NCI-H2107 (cell line): Measurements from ENCODE around the gene KIFC3.
"Not testable (repeated sequence)": the region's sequence is repeated elsewhere in the genome, so short reads cannot be mapped to it uniquely, and the experiment has no call there.

ENCODE experiments used
- DNase-seq: peaks from one replicate; lab custom pipeline; 2025; lab: John Stamatoyannopoulos, UW

The KIFC3 gene

DNA sequence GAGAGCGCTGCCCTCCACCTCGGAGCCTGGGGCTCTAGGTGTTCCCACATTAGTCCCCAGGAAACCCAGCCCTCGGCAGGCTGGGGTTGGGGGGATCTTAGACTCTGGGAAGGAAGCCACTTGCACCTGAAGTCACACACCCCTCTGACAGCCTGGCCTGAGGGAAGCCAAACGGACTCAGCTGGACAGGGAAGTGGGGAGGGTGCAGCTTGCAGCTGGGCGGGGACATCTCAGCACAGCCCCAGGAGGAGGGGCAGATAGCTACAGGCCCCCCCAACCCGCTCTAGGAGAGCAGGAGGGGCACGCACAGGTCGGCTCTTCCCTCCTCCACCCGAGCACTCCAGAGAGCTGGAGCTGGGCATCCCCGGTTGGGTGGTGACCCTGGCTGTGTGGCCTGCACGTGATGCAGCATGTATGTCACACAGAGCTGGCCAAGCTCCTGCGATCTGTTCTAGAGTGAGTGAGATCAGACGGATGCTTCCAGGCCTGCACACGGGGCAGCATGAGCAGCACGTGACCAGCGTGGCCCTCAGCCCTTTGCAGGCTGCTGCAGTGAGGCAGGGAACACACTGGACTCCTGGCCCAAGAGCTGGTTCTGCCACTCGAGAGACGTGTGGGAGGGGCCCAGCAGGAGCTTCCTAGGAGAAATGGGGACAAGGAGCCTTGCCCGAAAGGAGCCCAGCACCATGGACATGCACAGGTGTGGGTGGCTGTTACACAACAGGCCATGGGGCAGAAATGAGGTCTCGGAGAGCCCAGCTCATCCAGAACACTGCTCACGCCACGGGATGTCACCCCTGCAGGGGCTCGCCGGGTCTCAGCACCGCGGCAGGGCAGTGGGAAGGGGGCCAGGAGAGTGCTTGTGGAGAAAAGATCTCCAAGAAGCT is 15.4 kb downstream of the KIFC3 start:
- DNase-seq, result no peak

DNA sequence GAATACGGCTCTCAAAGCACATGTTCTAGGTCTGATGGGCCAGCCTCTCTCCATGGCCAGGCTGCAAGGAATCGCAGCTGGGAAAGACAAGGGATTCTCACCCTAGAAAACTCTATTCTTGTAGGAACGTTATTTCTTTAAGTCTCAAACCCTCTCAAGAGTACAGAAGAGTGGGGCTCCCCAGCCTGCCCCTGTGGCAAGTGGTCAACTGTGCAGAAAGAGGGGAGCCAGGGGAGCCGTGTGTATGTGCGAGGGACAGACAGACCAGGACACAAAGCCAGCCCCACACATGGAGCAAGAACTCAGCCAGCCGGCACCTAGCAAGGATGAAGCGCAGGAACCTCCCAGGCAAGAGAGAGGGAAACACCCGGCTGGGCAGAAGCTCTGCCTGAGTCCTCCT is 16.4 kb downstream of the KIFC3 start:
- DNase-seq, result no peak

DNA sequence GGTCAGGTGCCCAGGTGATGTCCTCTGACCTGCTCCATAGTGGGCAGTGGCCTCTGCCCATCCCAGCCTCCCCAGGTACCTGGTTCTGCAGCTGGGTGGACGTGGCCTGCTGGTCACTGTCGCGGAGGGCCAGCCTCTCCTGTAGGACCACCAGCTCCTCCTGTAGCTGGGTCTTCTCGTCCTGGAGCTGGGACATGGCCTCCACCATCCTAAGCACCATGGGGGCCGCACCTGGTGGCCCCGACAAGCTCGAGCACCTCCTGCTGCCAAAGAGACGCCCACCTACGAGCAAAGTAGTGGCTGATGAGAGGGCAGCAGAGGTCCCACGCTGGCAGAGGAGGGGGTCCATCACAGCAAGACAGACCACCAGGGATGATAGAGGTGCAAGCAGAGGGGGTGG is 16.9 kb downstream of the KIFC3 start:
- no peak for DNase-seq

DNA sequence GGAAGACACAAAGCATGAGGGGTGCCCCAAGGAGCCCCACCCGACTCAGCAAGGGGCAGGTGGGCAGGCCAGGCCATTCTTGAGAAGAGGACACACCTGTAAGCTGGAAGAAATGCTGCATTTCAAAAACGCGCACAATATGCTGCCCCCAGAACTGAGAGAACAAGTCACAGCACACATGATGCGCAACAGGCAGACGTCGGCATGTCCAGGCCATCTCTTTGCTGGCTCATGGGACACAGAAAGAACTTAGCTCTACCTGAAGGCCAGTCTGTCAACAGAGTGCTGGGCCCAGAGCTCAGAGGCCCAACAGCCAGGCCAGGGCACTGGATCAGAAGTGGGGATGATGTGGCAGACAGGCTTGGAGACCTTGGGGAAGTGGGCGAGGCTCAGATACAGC is 18.0 kb downstream of the KIFC3 start:
- no peak for DNase-seq

DNA sequence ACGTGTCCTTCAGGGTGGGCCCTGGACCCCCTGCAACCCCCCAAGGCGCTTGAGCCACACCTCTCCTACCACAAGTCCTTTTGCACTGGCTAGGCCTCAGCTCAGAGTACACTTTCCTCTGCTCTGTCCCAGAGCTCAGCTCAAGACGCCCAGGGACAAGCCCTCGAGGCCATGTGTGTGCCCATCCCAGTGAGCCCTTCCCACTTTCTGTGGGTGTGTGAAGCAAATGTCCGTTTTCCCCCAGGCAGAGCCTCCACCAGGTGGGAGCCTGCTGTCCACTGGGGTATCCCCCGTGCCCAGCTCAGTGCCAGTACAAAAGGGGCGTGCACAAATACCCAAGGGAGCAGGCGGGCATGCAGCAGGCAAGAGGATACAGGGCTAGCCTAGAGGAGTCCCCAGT is 18.4 kb downstream of the KIFC3 start:
- DNase-seq, result no peak

DNA sequence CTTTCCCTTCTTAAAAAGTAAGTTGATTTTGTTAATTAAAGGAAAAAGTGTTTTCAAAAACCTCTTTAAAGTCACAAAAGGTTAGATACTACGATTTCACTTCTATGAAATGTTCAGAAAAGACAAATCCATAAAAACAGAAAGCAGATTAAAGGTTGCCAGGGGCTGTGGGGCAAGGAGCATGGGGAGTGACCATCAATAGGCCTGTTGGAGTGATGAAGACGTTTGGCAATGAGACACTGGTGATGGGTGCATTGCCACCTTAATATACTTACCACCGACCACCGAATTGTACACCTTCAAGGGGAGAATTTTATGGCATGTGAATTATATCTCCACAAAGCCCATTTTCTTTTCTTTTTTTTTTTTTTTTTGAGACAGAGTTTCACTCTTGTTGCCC is 19.2 kb downstream of the KIFC3 start:
- DNase-seq, result no peak

DNA sequence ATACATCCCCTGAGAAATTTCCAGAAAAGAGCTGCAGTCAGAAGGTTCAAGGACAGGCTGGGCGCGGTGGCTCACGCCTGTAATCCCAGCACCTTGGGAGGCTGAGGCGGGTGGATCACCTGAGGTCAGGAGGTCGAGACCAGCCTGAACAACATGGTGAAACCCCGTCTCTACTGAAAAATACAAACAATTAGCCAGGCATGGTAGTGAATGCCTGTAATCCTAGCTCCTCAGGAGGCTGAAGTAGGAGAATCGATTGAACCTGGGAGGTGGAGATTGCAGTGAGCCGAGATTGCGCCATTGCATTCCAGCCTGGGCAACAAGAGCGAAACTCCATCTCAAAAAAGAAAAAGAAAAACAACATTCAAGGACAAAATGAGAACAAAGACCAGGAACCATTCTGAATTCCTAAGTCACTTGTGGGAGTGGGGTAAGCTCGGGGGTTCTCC is 19.7 kb downstream of the KIFC3 start:
- not testable (repeated sequence) for DNase-seq

DNA sequence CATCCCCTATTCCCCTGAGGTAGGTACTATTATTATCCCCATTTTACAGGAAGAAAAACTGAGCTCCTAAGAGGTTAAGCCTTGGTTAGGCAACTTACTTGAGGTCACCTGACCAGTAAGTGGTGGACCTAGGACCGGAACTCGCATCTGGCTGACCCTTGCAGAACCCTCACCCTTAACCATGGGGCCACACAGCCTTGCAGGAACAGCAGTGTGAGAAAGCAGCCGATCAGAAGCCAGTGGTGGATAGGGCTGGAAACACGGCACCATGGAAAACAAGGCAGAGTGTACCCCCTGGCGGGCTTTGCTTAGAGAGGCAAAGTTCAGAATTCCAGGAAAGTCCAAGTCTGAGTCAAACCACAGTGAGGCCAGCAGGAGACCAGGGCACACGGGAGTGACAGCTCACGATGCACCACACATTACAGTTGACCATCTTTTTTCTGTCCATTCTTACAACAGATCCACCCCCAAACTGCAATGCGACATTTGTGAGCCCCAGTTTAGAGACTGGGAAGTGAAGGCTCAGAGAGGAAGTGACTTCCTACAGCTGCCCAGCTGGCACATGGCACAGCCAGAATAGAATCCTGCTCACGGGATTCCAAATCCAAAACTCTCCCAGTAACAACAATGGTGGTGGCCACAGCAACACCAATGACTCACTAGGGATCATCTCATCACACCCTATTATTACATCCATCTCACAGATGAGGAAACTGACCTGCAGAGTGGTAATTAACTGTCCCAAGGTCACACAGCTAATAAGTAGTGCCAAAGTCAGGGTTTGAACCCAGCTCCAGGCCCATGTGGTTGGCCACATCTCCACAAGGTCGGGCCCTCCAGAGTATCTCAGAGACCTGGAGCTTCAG is 20.3 kb downstream of the KIFC3 start:
- no peak for DNase-seq

DNA sequence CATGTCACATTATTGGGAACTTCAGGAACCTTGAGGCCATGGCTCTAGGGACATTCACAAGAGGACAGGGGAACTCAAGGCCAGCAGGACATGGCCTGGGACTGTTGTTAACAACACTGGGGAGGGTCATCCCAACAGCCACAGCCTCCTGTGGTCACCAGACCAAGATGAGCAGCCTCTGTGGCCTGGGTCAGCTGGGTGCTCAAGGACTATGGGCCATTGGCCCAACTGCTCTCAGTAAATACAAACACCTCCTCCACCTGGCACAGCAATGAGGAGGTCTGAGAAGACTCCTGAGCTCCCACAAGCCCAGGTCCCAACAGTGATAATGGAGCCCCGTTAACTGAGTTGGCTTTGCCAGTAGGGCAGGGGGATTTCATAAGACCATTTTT is 20.9 kb downstream of the KIFC3 start:
- no peak for DNase-seq

DNA sequence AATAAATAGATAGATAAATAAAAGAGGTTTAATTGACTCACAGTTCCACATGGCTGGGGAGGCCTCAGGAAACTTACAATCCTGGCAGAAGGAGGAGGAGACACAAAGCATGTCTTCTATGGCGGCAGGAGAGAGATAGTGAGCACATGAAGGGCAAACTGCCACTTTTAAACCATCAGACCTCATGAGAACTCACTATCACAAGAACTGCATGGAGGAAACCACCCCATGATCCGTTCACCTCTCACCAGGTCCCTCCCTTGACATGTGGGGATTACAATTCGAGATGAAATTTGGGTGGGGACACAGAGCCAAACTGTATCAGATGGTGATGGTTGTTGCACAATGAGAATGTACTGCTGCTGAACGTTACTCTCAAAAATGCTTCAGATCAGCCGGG is 22.5 kb downstream of the KIFC3 start:
- DNase-seq, result not testable (repeated sequence)

DNA sequence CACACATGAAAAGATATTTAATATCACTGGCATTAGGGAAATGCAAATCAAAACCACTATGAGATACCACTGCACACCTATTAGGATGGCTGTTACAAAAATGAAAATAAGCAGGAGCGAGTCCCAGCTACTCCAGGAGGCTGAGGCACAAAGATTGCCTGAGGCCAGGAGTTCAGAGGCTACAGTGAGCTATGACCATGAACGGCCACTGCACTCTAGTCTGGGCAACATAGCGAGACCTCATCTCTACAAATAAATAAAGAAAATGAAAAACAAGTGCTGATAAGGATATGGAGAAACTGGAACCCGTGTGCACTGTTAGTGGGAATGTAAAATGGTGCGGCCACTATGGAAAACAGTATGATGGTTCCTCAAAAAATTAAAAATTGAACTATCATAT is 23.6 kb downstream of the KIFC3 start:
- DNase-seq, result no peak

DNA sequence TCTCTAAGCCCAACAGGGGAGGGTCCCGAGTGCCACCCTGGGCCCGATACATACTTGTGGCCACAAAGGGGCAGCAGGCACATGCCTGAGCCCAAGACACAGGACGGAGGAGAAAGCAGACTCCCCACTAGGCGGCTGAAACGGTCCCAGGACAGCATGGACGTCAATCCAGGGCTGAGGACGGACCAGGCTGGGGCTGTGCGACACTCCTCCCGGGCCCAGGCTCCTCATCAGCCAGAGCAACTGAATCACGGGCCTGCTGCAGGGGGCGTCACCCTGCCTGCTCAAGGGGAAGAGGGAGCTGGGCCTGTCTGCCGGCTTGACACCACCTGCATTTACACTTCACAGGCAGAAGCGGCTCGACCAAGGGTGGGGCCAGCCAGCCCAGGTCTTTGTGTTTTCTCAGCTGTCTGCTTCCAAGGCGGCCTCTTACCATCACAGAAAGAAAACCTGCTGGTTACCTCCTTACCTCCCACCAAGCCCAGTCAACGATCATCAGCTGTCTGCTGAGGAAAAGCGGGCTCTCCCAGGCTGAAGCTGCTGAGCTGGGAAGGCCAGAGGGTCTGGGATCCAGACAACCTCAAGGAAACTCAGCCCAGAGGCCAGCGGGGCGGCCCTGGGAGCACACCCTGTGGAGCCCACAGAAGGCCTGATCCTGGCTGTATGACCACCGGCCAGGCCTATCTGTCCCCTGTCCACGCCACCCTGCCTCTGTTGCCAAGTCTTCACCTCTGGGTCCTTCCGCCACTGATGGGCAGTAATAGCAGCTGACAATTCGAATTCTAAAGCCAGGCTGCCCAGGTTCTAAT is 26.4 kb downstream of the KIFC3 start:
- DNase-seq, result no peak

DNA sequence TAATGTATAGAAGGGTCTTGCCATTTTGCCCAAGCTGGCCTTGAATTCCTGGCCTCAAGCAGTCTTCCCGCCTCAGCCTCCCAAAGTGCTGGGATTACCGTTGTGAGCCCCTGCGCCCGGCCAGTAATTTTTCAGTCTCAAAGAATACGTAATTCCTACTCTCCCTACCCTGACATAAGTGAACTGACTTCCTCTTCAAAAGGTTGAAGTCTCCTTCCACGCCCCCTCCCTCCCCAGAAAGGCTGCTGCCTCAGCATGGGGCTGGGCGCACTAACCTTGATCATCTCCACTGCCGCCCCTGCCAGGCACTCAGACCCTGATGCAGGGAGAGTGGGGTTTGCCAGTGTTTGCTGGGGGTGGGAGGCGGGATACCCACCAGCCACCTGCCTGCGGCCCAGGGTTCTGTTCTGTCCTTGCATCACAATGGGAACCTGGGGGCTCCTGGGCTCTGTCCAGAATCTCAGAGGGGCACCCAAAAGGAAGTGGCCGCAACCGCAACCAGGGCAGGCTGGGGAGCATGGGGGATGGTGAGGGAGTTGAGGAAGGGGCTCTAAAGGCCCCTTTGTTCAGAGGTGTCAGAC is 27.5 kb downstream of the KIFC3 start:
- no peak for DNase-seq

DNA sequence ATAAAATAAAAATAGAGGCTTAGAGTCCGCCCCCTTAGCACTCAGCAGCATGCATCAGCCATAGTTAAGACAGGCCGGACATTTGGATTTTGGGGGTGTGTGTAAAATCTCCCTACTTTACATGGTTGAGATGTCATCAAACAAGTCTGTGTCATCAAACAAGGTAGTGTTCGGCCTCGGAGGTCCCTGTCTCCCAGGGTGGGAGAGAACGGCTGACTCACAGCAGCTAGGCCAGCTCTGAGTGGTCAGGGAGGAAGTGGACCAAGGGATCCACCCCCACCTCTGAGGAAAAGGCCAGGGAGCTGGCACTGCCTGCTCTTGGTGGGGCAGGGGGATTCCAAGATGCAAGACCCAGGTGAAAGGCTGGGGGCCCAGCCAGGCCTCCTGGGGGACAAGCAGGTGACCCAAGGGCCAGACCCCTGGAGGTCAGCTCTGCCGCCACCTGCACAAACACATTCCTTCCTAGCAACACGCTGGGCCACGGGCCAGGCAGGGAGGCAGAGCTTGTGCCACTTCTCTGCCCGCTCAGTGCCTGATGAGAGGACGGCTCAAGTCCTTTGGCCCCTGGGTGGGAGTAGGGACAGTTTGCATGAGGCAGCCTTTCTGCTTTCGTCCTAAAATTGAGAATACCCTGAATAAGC is 28.5 kb downstream of the KIFC3 start:
- no peak for DNase-seq

DNA sequence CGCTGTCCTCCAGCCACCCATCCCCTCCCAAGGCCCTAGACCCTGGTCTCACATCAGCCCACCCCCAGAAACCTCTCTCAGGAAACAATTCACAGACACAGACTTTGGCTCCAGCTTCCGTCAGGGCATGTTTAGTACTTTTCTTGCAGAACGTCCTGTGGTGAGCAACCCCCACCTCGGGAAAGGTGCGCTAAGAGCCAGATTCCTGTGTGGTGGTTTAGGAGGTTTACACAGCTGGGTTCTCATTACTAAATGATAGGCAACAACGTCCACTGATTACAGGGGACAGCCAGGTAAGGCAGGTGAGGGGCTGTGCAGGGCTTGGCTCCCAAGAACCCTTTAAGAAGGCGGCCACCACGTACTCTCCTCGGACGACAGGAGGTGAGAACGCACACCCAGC is 29.3 kb downstream of the KIFC3 start:
- DNase-seq, result no peak

DNA sequence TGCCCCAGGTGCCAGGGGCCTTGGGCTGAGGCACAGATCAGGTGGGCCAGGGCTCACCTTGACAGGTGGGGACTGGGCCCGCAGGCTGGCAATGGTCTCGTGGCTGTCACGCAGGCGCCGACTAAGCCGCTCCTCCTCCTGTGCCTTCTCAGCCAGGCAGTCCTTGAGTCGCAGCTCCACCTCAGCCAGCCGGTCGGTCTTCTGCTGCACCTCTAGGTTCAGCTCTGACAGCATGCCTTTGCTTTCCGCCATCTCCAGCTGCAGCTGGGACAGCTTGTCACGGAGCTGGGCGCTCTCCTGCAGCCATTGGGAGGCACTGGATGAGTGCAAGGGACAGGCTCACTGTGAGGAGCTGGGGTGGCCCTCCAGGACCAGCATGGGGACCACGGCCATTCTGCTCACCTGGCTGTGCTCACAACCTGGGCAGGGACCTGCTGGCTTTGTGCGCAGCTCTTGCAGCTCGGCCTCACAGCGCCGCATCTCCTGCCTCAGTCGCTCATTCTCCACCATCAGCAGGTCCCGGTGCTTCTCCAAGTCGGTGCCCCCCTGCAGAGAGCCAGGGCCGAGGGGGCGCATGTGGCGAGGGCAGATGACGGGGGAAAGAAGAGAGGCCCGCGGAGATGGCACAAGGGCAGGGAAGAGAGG is 31.0 kb downstream of the KIFC3 start:
- no peak for DNase-seq

DNA sequence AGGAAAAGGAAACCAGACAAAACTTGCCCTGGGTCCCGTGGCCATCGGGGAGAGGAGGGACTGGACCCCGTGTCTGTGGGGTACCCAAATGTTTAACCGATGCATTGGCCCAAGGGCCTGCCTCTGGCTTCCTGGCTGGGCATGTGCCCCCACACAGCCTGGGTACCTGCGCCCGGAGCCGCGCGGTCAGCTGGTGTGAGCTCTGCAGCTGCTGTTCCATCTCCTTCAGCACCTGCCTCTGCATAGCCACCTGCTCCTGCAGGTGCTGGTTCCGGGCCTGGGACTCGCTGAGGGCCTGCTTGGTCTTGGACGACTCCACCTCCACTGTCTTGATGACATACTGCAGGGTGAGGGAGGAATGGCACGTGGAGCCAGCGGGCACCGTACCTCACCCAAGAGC is 31.9 kb downstream of the KIFC3 start:
- DNase-seq, result no peak

DNA sequence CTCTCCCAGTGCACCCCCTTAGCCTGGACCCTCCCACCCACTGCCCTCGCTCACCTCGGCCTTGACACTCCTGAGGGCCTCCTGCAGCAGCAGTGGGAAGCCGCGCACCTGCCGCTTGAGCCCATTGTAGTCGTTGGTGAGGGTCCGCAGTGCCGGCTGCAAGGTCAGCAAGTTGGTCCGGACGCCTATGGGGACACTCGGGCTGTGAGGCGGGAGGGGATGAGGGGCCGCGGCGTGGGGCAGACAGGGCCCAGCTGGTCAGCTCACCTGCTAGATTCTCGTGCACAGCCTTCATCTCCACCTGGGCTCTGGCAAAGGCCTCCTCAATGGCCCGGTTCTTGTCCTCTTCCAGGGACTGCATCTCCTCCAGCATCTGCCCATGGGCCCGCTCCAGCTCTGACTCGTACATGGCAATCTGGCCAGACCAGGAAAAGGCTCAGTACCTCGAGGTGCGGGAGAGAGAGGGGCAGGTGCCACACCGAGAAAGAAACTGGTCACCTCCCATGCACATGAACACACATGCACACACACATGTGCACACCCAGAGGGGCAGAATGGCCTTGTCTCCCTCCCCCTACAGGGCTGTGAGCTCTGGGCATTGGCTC is 32.6 kb downstream of the KIFC3 start:
- DNase-seq, result no peak

DNA sequence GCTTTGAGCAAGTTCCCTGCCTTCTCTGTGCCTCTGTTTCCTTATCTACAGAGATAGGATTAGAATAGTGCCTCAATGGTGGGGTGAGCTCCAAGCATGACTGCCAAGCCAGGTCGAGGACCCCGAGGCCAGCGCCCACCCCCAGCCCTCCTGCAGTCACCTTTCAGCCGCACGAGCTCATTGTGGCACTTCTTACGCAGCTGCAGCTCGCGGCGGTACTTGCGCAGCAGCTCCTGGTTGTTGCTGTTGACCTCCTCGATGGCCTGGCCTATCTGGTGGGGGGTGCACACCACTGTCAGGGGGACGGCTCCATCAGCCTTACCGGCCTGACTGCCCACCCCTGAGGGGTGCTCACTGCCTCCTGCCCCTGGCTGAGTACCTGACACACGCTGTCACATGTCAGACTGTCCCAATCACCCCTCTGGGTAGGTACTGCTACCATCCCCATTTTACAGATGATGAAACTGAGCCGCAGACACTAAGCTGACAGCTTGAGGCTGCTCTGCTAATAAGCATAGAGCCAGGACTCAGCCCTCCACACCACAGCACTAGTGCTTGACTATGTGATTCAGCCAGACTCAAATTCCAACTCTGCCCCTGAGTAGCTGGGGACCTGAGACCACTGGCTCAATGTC is 35.5 kb downstream of the KIFC3 start:
- DNase-seq, result no peak

DNA sequence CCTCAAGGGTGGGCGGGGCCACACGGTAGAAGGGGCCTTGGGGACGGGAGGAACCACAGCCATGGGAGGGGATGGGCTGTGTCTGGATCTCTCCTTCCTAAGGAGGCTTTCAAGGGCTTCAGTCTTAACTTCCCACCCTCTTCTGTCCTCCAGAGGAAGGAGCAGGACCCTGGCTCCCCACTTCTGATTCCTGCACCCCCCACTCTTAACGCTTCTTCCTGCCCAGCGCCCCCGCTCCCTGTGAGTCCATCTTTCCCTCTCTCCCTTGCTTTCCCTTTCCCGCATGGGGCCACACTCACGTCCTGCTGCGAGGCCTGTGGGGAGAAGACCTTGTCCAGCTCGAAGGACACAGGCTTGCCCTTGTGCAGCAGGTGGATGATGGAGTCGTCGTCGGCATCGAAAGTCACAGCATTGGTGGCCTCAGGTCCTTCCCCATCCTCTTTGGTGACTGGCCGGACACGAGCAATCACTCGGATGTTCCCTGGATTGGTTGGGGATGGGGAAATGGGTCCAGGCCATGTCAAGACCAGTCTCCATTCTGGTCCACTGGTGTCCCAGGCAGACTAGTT is 37.0 kb downstream of the KIFC3 start:
- no peak for DNase-seq
